Osteocyte (in vitro differentiated cells): ENCODE results near the gene ANO4. TPM values are rescaled to one million over a fixed set of nuclear protein-coding genes. Genes with fewer than 3 reads are reported as not detected.

Source experiments
- DNase-seq: peaks from one replicate; pipeline ENCODE4 v3.0.0; 2021; ENCODE audit warnings: mixed read lengths; ENCODE audit not compliant: unreplicated experiment; ENCODE audit errors: extremely low spot score
- H3K27ac Mint-ChIP-seq: one replicate; pipeline ENCODE4 v1.8.0; 2021; ENCODE audit warnings: mild to moderate bottlenecking, mixed read lengths; ENCODE audit not compliant: unreplicated experiment
- H3K27me3 Mint-ChIP-seq: one replicate; pipeline ENCODE4 v1.8.0; 2021; ENCODE audit warnings: mixed read lengths; ENCODE audit not compliant: unreplicated experiment
- H3K36me3 Mint-ChIP-seq: one replicate; pipeline ENCODE4 v1.8.0; 2021; ENCODE audit warnings: mixed read lengths; ENCODE audit not compliant: unreplicated experiment
- H3K4me1 Mint-ChIP-seq: one replicate; pipeline ENCODE4 v1.8.0; 2021; ENCODE audit warnings: mixed read lengths; ENCODE audit not compliant: unreplicated experiment
- H3K4me3 Mint-ChIP-seq: one replicate; pipeline ENCODE4 v1.8.0; 2021; ENCODE audit warnings: mild to moderate bottlenecking, moderate library complexity, mixed read lengths; ENCODE audit not compliant: unreplicated experiment
- H3K9me3 Mint-ChIP-seq: one replicate; pipeline ENCODE4 v1.8.0; 2021; ENCODE audit warnings: mixed read lengths; ENCODE audit not compliant: unreplicated experiment
- total RNA-seq: library from RNA; stranded (reverse); gene quantifications from 2 replicates; pipeline ENCODE4 v1.2.1, GENCODE V29; 2021
- TF ChIP-seq, protein P1 (sequence below): fragments of 200-600 bp; sonication (generic); IDR thresholded peaks from 2 replicates; pipeline ENCODE4 v1.5.0; 2021; ENCODE audit warnings: antibody characterized with exemption, mild to moderate bottlenecking, moderate library complexity

The ANO4 gene
- total RNA-seq, 1 donor from 2014 or later, result 0.48 TPM

DNA sequence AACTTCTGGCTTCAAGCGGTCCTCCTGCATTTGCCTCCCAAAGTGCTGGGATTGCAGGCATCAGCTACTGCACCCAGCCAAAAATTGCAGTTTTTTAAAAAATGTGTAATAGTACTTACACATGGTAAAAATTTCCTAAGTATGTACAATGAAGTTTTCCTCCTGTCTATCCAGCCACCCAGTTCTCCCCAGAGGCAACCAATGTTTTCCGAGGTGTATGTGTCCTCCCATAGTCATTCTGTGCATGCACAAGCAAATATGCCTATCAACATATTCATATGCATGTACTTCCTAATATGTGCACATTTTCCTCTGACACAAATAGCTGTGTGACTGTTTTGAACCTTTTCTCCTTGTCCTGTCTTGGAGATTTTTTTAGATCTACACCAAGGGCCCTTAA is 220.5 kb downstream of the ANO4 start:
- peaks cover 4% of the 10 kb centered on the region for H3K4me1 Mint-ChIP-seq
- TF ChIP-seq, protein P1, sequence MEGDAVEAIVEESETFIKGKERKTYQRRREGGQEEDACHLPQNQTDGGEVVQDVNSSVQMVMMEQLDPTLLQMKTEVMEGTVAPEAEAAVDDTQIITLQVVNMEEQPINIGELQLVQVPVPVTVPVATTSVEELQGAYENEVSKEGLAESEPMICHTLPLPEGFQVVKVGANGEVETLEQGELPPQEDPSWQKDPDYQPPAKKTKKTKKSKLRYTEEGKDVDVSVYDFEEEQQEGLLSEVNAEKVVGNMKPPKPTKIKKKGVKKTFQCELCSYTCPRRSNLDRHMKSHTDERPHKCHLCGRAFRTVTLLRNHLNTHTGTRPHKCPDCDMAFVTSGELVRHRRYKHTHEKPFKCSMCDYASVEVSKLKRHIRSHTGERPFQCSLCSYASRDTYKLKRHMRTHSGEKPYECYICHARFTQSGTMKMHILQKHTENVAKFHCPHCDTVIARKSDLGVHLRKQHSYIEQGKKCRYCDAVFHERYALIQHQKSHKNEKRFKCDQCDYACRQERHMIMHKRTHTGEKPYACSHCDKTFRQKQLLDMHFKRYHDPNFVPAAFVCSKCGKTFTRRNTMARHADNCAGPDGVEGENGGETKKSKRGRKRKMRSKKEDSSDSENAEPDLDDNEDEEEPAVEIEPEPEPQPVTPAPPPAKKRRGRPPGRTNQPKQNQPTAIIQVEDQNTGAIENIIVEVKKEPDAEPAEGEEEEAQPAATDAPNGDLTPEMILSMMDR, result no peak
- no peaks in the 10 kb centered on the region for H3K36me3 Mint-ChIP-seq
- no peak overlapping the region for H3K4me3 Mint-ChIP-seq
- no peak for DNase-seq
- no peak overlapping the region for H3K27ac Mint-ChIP-seq
- H3K9me3 Mint-ChIP-seq, result peaks cover 16% of the 10 kb centered on the region
- H3K27me3 Mint-ChIP-seq, result no peaks in the 10 kb centered on the region

DNA sequence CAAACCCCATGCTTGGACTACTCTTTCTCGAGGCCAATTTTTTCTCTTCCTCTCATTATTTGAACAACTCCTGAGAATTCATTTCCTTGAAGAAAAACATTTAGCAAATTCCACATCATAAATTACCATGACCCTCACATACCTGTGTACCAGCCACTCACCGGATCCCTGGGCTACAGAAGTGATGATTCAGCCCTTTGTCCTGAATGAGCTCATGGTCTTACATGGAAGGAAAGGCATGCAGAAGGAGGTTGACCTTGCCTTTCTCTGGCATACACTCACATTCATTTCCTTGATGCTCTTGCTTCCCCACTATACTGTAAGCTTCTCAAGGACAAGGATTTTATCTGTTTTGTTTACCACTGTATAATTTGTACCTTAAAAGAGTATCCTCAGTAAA is 224.0 kb downstream of the ANO4 start:
- Mint-ChIP-seq H3K27ac (no peak overlapping the region), H3K36me3 (no peaks in the 10 kb centered on the region), H3K9me3 (peaks cover 20% of the 10 kb centered on the region), H3K27me3 (no peaks in the 10 kb centered on the region), H3K4me1 (peaks cover 8% of the 10 kb centered on the region), H3K4me3 (no peak overlapping the region)
- DNase-seq, result no peak
- TF ChIP-seq, protein P1, result no peak

DNA sequence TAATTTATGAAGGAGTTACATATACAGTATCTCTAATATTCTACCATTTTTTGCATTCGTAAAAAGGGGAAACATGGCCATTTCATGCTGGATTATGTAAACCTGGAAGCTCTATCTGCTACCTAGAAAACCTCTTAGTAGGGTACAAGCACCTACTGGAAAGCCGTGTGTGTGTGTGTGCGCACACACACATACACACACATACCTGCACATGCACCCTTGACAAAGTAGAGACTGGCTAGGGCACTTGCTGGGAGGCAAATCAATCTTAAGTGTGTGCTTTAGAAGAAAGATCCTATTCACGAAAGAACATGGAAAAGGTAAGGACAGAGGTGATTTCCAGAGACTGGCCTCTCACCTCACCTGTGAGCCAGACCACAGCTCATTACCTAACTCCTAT is 224.6 kb downstream of the ANO4 start:
- peaks cover 20% of the 10 kb centered on the region for H3K9me3 Mint-ChIP-seq
- DNase-seq, result no peak
- no peaks in the 10 kb centered on the region for H3K36me3 Mint-ChIP-seq
- H3K27ac Mint-ChIP-seq, result no peak overlapping the region
- H3K4me1 Mint-ChIP-seq, result peaks cover 8% of the 10 kb centered on the region
- TF ChIP-seq, protein P1, result no peak
- H3K27me3 Mint-ChIP-seq, result no peaks in the 10 kb centered on the region
- H3K4me3 Mint-ChIP-seq, result no peak overlapping the region

DNA sequence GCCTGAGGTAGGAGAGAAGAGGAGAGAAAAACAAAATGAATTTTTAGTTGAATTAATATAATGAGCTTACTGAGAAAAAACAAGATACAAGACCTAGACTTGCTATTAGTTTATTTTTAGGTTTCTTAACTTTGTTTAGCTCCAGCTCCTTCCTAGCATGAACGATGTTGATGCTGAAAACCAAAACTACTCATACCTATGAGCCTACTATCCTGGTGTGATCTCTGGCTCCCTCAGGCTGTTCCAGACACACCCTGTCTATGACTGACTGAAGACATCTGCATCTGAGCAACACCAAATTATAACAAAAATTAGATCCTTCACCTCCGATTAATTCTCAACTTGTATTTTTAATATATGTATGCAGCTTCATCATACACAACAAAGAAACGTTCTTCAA is 225.1 kb downstream of the ANO4 start:
- TF ChIP-seq, protein P1, result no peak
- Mint-ChIP-seq H3K4me1 (peaks cover 8% of the 10 kb centered on the region), H3K27me3 (no peaks in the 10 kb centered on the region), H3K4me3 (no peak overlapping the region), H3K27ac (no peak overlapping the region), H3K9me3 (peaks cover 20% of the 10 kb centered on the region), H3K36me3 (no peaks in the 10 kb centered on the region)
- DNase-seq, result no peak

DNA sequence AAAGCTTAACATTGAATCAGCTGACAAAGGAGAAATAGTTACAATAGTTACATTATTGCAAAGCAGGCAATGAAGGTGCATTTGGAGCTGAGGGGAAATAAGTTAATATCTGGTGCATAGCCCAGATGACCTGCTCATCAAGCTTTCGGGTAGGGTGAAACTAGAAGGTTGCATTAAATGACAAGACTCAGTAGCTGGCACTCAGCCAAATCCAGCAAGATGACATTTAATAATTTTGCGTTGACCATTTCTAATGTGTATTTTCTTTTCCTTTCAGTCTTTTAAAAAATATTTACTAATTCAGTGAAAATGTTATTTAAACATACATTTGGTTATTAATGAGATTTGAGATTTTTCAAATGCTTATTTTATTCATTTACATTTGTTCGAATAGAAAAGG is 226.9 kb downstream of the ANO4 start:
- Mint-ChIP-seq H3K4me3 (no peak overlapping the region), H3K4me1 (peaks cover 8% of the 10 kb centered on the region), H3K9me3 (peaks cover 13% of the 10 kb centered on the region), H3K27me3 (no peaks in the 10 kb centered on the region), H3K36me3 (no peaks in the 10 kb centered on the region), H3K27ac (no peak overlapping the region)
- no peak for DNase-seq
- TF ChIP-seq, protein P1, result no peak
